NCI-H748 treated with DMSO at 0.1 percent for 48 hours (cell line): Measurements from ENCODE around the gene FUT7.

Experiments used
- DNase-seq: peaks from one replicate; lab custom pipeline; 2025; lab: John Stamatoyannopoulos, UW

FUT7 gene

GRCh38 chr9:137001857-137002645 lies 29.8 kb downstream of the FUT7 start:
- no peak for DNase-seq

GRCh38 chr9:137000177-137000930 lies 31.5 kb downstream of the FUT7 start:
- DNase-seq = no peak

GRCh38 chr9:136997830-136998234 lies 34.1 kb downstream of the FUT7 start:
- no peak for DNase-seq

GRCh38 chr9:136997371-136997770 lies 34.5 kb downstream of the FUT7 start:
- no peak for DNase-seq

GRCh38 chr9:136996361-136997292 lies 35.3 kb downstream of the FUT7 start, which contains the start of gene CLIC3:
TSS of gene CLIC3 (minus strand) at chr9:136996568. CDS start at chr9:136996543, 25 bp downstream.
- no peak for DNase-seq

GRCh38 chr9:136995772-136996311 lies 36.0 kb downstream of the FUT7 start:
- no peak for DNase-seq

GRCh38 chr9:136995362-136995761 lies 36.5 kb downstream of the FUT7 start:
- no peak for DNase-seq

- no peak for DNase-seq
These were observed 37.0 kb downstream of the FUT7 start for GRCh38 chr9:136994888-136995230.

- no peak for DNase-seq
These were observed 37.6 kb downstream of the FUT7 start for GRCh38 chr9:136994180-136994887.

- no peak for DNase-seq
These were observed 39.0 kb downstream of the FUT7 start for GRCh38 chr9:136992819-136993369.

- peak; percentile 22 for DNase-seq
These were observed 39.7 kb downstream of the FUT7 start, which contains the start of gene PAXX for GRCh38 chr9:136991993-136992818. TSS of gene PAXX (plus strand) at chr9:136992422. CDS start at chr9:136992444, 22 bp downstream.

- peak; percentile 76 for DNase-seq
These were observed 41.5 kb downstream of the FUT7 start for GRCh38 chr9:136990242-136990911.

GRCh38 chr9:136988872-136989271 lies 43.0 kb downstream of the FUT7 start:
- DNase-seq = no peak

- DNase-seq = no peak
These were observed 46.0 kb downstream of the FUT7 start for GRCh38 chr9:136985853-136986252.

- no peak for DNase-seq
These were observed 46.8 kb downstream of the FUT7 start for GRCh38 chr9:136985027-136985602.

GRCh38 chr9:136984464-136985026 lies 47.3 kb downstream of the FUT7 start:
- no peak for DNase-seq

GRCh38 chr9:136983656-136984314 lies 48.1 kb downstream of the FUT7 start:
- no peak for DNase-seq

GRCh38 chr9:136983167-136983566 lies 48.7 kb downstream of the FUT7 start:
- no peak for DNase-seq
